ENCODE results near the gene TCF7L2. TPM values are rescaled to one million over a fixed set of nuclear protein-coding genes. Genes with fewer than 3 reads are reported as not detected.

TCF7L2 gene
- total and polyA plus RNA-seq, 9 of the 15 experiments (the other 6 are each of a cell fraction or from before 2014, with no cell fraction given) = 0.32 to 2.8 (median 0.92) TPM

GRCh38 chr10:113056441-113057021, 106.5 kb downstream of the TCF7L2 start (continued):
- TF ChIP-seq FOSL1 (tag; conservative IDR thresholded peaks at IDR 0.05) = 0 out of 2 replicates have a peak, but pooled peaks have one; percentile 23

GRCh38 chr10:113057948-113058522, 108.0 kb downstream of the TCF7L2 start:
- no peak overlapping the region for H2AFZ ChIP-seq (ENCODE audit: low read depth, low read length)

More at GRCh38 chr10:113057948-113058522, 108.0 kb downstream of the TCF7L2 start:
- DNase-seq (ENCODE audit: extremely low read depth in 1 of 4, low spot score in 3 of 4) = no peak
- no peak for ATAC-seq
- WGBS (ENCODE audit: insufficient coverage, low coverage, missing lambda C conversion rate) = 59% methylated on average over 4 of the region's 6 CpGs
- H3K79me2 ChIP-seq (ENCODE audit: control insufficient read depth, insufficient read depth, low read length) = no peaks in the 10 kb centered on the region
- H3K4me2 ChIP-seq (ENCODE audit: insufficient read depth, low read length) = no peak overlapping the region
- H3K27me3 ChIP-seq (ENCODE audit: control insufficient read depth in 2 of 2, insufficient read depth in 2 of 2, low read length in 2 of 2) = peaks cover 0 to 4% of the 10 kb centered on the region in 2 experiments; a peak in 3 of 5 replicates
- H3K4me1 ChIP-seq (replicated peaks in 1 of 2; ENCODE audit: control insufficient read depth in 2 of 2, insufficient read depth in 2 of 2, low read length in 2 of 2) = peaks cover 8 to 49% of the 10 kb centered on the region in 2 experiments; a peak in 4 of 5 replicates
- H3K9me1 ChIP-seq (ENCODE audit: control insufficient read depth, insufficient read depth, low read length) = no peaks in the 10 kb centered on the region
- CTCF ChIA-PET (ENCODE audit: low intra/inter-chr PET ratio) = no interaction called here
- H3K4me3 ChIP-seq = no peak overlapping the region
- POLR2A ChIA-PET = no interaction called here
- no TSS peak for BruUV-seq (replicated peaks)
- H3K36me3 ChIP-seq (ENCODE audit: control insufficient read depth, insufficient read depth, low read length) = no peaks in the 10 kb centered on the region; the same call in 2 of the 3 replicates
- H3K9ac ChIP-seq (ENCODE audit: insufficient read depth in 1 of 2, low read depth in 2 of 2, low read length in 2 of 2) = no peak overlapping the region
- FAIRE-seq = no peak
- TF ChIP-seq MYC (IDR thresholded peaks at IDR 0.05; ENCODE audit: low read depth, low read length) (no peak), MYC (CRISPR knock-in tag; IDR thresholded peaks at IDR 0.05; ENCODE audit: borderline replicate concordance, low read depth) (no peak)
- in situ Hi-C loops (cut with MboI) (no loop called here), intact Hi-C loops (cut with micrococcal nuclease) (no loop called here)
- no peak overlapping the region for H3K27ac ChIP-seq (ENCODE audit: extremely low read depth, low read depth, low read length)
- H4K20me1 ChIP-seq (replicated peaks; ENCODE audit: control insufficient read depth, insufficient read depth, low read length) = no peaks in the 10 kb centered on the region
- no peaks in the 10 kb centered on the region for H3K9me3 ChIP-seq (replicated peaks; ENCODE audit: control insufficient read depth, insufficient read depth, low read depth, low read length)
